A549 treated with DMSO at 1 μM for 4 hours (cell line): ENCODE measurements around the gene RHEB. TPM values are rescaled to one million over a fixed set of nuclear protein-coding genes. Genes with fewer than 3 reads are reported as not detected.

Source experiments
- total RNA-seq: library from RNA; stranded (reverse); fragments of 200-300 nt; extraction: Qiagen RNA extraction; gene quantifications from 5 replicates; pipeline ENCODE4 v1.2.3, GENCODE V29; 2022; ENCODE audit warnings: low read depth

Gene RHEB
- total RNA-seq: 113 to 169 TPM (median 156 TPM) in 5 replicates

GRCh38 chr7:151519765-151520418, at the start of gene RHEB:
TSS of gene RHEB (minus strand) at chr7:151519895. CDS start at chr7:151519511, 384 bp downstream.

GRCh38 chr7:151439855-151440798, 79.6 kb downstream of the RHEB start, which contains the start of gene CRYGN:
TSS of gene CRYGN (minus strand) at chr7:151440141. CDS start at chr7:151439917, 224 bp downstream.

Other genes with a start within 250 kb of the RHEB start
- 36.4 to 41.6 TPM (median 39.4 TPM) in 5 replicates for gene NUB1, start 178.1 kb downstream of the RHEB start, total RNA-seq
- gene WDR86, start 109.9 kb downstream of the RHEB start, total RNA-seq: 0.07 to 0.20 TPM (median 0.13 TPM) in 4 of 5 replicates, not detected in the other
- gene CRYGN, start 79.8 kb downstream of the RHEB start, total RNA-seq: not detected in 5 replicates